Left ventricle myocardium inferior (tissue), 1 donor: ENCODE data around the gene ANXA6. TPM values are rescaled to one million over a fixed set of nuclear protein-coding genes. Genes with fewer than 3 reads are reported as not detected.

ENCODE experiments used
- DNase-seq: peaks from one replicate; pipeline ENCODE4 v3.0.0-alpha.2; 2020
- H3K27ac ChIP-seq: fragments of 200-600 bp; replicated peaks from 2 replicates; pipeline ENCODE4 v1.8.0; 2021
- H3K27me3 ChIP-seq: fragments of 200-600 bp; 2 replicates; pipeline ENCODE4 v1.8.0; 2021; ENCODE audit warnings: low read depth
- H3K36me3 ChIP-seq: fragments of 200-600 bp; 2 replicates; pipeline ENCODE4 v1.8.0; 2021
- H3K4me1 ChIP-seq: fragments of 200-600 bp; 2 replicates; pipeline ENCODE4 v1.8.0; 2021
- H3K4me3 ChIP-seq: fragments of 200-600 bp; 2 replicates; pipeline ENCODE4 v1.8.0; 2021; ENCODE audit warnings: mild to moderate bottlenecking, moderate library complexity
- H3K9me3 ChIP-seq: fragments of 200-600 bp; replicated peaks from 2 replicates; pipeline ENCODE4 v1.8.0; 2021
- CTCF ChIP-seq: fragments of 200-600 bp; IDR thresholded peaks from 2 replicates; pipeline ENCODE4 v1.8.0; 2021; ENCODE audit warnings: antibody characterized with exemption, mild to moderate bottlenecking, borderline replicate concordance
- intact Hi-C: fragments of 100-400 bp; cut with micrococcal nuclease; formaldehyde crosslinking; loops from one replicate; pipeline ENCODE4 v1.11.0; 2022
- total RNA-seq: library from RNA; stranded (reverse); fragmentation: NEBNext Ultra II Directional; extraction: Animal tissue kit (Norgen Biotek cat#: 25700); gene quantifications from one replicate; pipeline ENCODE4 v1.2.1, GENCODE V29; 2021
- donor health status: DM: no; HTN: yes; CAD: no; lungs with severe emphysema.

ANXA6 gene
- total RNA-seq, 1 donor from 2014 or later = 195 TPM

GRCh38 chr5:151051931-151052608 lies 105.5 kb downstream of the ANXA6 start:
- Histone ChIP-seq H3K27me3 (no peaks in the 10 kb centered on the region), H3K9me3 (no peaks in the 10 kb centered on the region), H3K4me3 (no peak overlapping the region), H3K4me1 (peaks cover 37% of the 10 kb centered on the region), H3K27ac (peak overlapping the region; percentile 61), H3K36me3 (peaks cover 85% of the 10 kb centered on the region)
- intact Hi-C loops = loop anchor here (5.0 kb wide), 2 partner anchors 60 to 115 kb away; no protein-coding TSS in a partner anchor
- DNase-seq = no peak
- TF ChIP-seq CTCF = no peak

- intact Hi-C loops = loop anchor here (5.0 kb wide), 2 partner anchors 61 to 116 kb away; no protein-coding TSS in a partner anchor
- Histone ChIP-seq H3K9me3 (no peaks in the 10 kb centered on the region), H3K27ac (peak overlapping the region; percentile 61), H3K27me3 (no peaks in the 10 kb centered on the region), H3K4me1 (peaks cover 37% of the 10 kb centered on the region), H3K4me3 (no peak overlapping the region), H3K36me3 (peaks cover 82% of the 10 kb centered on the region)
- TF ChIP-seq CTCF = peak; percentile 89
- DNase-seq = peak; percentile 81
These were observed 106.3 kb downstream of the ANXA6 start for GRCh38 chr5:151051066-151051930.

Other genes with a start within 250 kb of the ANXA6 start
- 744 TPM for gene GPX3, start 137.2 kb downstream of the ANXA6 start, total RNA-seq
- gene TNIP1, start 76.7 kb downstream of the ANXA6 start, total RNA-seq = 131 TPM
- gene CCDC69, start 66.3 kb upstream of the ANXA6 start, total RNA-seq = 167 TPM
- gene GM2A, start 95.4 kb upstream of the ANXA6 start, total RNA-seq = 35.4 TPM
- not detected for gene SLC36A3, start 146.0 kb upstream of the ANXA6 start, total RNA-seq
- 0.16 TPM for gene SLC36A2, start 189.8 kb upstream of the ANXA6 start, total RNA-seq